Measurements from ENCODE around the gene AEN.

AEN gene

GRCh38 chr15:88621789-88622604 lies 857 bp downstream of the AEN start:
- TF ChIP-seq FOXP2 (optimal IDR thresholded peaks at IDR 0.05; ENCODE audit: borderline replicate concordance, extremely low read depth, extremely low read length, insufficient read depth) (no peak), POLR2AphosphoS5 (IDR thresholded peaks at IDR 0.05; ENCODE audit: low read depth, low read length) (no peak), SIN3A (IDR thresholded peaks at IDR 0.05; ENCODE audit: borderline replicate concordance, insufficient read depth, low read length) (no peak), TAF1 (IDR thresholded peaks at IDR 0.05; ENCODE audit: borderline replicate concordance, insufficient read depth, low read length) (no peak)
- TF ChIP-seq, protein P1, sequence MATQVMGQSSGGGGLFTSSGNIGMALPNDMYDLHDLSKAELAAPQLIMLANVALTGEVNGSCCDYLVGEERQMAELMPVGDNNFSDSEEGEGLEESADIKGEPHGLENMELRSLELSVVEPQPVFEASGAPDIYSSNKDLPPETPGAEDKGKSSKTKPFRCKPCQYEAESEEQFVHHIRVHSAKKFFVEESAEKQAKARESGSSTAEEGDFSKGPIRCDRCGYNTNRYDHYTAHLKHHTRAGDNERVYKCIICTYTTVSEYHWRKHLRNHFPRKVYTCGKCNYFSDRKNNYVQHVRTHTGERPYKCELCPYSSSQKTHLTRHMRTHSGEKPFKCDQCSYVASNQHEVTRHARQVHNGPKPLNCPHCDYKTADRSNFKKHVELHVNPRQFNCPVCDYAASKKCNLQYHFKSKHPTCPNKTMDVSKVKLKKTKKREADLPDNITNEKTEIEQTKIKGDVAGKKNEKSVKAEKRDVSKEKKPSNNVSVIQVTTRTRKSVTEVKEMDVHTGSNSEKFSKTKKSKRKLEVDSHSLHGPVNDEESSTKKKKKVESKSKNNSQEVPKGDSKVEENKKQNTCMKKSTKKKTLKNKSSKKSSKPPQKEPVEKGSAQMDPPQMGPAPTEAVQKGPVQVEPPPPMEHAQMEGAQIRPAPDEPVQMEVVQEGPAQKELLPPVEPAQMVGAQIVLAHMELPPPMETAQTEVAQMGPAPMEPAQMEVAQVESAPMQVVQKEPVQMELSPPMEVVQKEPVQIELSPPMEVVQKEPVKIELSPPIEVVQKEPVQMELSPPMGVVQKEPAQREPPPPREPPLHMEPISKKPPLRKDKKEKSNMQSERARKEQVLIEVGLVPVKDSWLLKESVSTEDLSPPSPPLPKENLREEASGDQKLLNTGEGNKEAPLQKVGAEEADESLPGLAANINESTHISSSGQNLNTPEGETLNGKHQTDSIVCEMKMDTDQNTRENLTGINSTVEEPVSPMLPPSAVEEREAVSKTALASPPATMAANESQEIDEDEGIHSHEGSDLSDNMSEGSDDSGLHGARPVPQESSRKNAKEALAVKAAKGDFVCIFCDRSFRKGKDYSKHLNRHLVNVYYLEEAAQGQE (IDR thresholded peaks at IDR 0.05; ENCODE audit: insufficient read depth in 1 of 2, low read depth in 2 of 2, low read length in 2 of 2), result no peak

- TF ChIP-seq FOXP2 (optimal IDR thresholded peaks at IDR 0.05; ENCODE audit: borderline replicate concordance, extremely low read depth, extremely low read length, insufficient read depth) (no peak), POLR2AphosphoS5 (IDR thresholded peaks at IDR 0.05; ENCODE audit: low read depth, low read length) (no peak), SIN3A (IDR thresholded peaks at IDR 0.05; ENCODE audit: borderline replicate concordance, insufficient read depth, low read length) (no peak), TAF1 (IDR thresholded peaks at IDR 0.05; ENCODE audit: borderline replicate concordance, insufficient read depth, low read length) (no peak)
These were observed 1.4 kb downstream of the AEN start for GRCh38 chr15:88622605-88622975.

- TF ChIP-seq POLR2AphosphoS5 (IDR thresholded peaks at IDR 0.05; ENCODE audit: low read depth, low read length) (no peak), SIN3A (IDR thresholded peaks at IDR 0.05; ENCODE audit: borderline replicate concordance, insufficient read depth, low read length) (no peak)
- TF ChIP-seq, protein P1 (IDR thresholded peaks at IDR 0.05; ENCODE audit: insufficient read depth in 1 of 2, low read depth in 2 of 2, low read length in 2 of 2), result no peak
These were observed 1.9 kb downstream of the AEN start for GRCh38 chr15:88623061-88623460.

GRCh38 chr15:88623632-88624031 lies 2.5 kb downstream of the AEN start:
- TF ChIP-seq POLR2AphosphoS5 (IDR thresholded peaks at IDR 0.05; ENCODE audit: low read depth, low read length) (no peak), SIN3A (IDR thresholded peaks at IDR 0.05; ENCODE audit: borderline replicate concordance, insufficient read depth, low read length) (no peak), TAF1 (IDR thresholded peaks at IDR 0.05; ENCODE audit: borderline replicate concordance, insufficient read depth, low read length) (no peak), FOXP2 (optimal IDR thresholded peaks at IDR 0.05; ENCODE audit: borderline replicate concordance, extremely low read depth, extremely low read length, insufficient read depth) (no peak)
- TF ChIP-seq, protein P1 (IDR thresholded peaks at IDR 0.05; ENCODE audit: insufficient read depth in 1 of 2, low read depth in 2 of 2, low read length in 2 of 2), result no peak

DNA sequence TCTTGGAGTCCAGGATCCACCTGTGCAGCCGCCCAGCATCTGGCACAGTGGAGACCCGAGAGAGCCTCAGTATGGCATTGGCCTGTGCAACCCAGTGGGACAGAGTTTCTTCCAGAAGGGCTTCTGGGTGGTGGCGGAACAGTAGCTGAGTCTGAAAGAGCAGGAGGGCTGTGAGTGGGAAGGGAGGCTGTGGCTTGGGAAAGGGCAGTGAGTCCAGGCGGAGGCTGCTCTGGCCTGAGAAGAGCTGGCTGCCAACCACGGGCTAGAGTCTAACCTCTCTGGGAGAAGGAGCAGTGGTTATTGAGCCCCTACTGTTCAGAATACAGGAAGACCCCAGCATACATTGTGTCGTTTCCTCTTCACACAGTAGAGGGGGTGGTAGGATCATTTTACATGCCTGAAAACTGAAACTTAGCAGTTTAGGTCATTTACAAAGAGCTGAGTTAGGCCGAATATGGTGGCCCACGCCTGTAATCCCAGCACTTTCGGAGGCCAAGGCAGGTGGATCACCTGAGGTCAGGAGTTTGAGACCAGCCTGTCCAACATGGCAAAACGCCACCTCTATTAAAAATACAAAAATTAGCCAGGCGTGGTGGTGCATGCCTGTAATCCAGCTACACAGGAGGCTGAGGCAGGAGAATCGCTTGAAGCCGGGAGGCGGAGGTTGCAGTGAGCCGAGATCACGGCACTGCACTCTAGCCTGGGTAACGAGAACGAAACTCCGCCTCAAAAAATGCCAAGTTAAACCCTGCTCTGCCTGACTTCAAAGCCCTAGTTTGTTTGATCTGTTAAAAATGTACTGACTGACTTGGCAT lies 3.2 kb downstream of the AEN start:
- TF ChIP-seq POLR2AphosphoS5 (IDR thresholded peaks at IDR 0.05; ENCODE audit: low read depth, low read length) (no peak), SIN3A (IDR thresholded peaks at IDR 0.05; ENCODE audit: borderline replicate concordance, insufficient read depth, low read length) (no peak), TAF1 (IDR thresholded peaks at IDR 0.05; ENCODE audit: borderline replicate concordance, insufficient read depth, low read length) (no peak), FOXP2 (optimal IDR thresholded peaks at IDR 0.05; ENCODE audit: borderline replicate concordance, extremely low read depth, extremely low read length, insufficient read depth) (no peak)
- TF ChIP-seq, protein P1 (IDR thresholded peaks at IDR 0.05; ENCODE audit: insufficient read depth in 1 of 2, low read depth in 2 of 2, low read length in 2 of 2), result no peak

Data from PFSK-1 (cell line).